KBM-7 (cell line): ENCODE data around the gene MRPS35.
A peak's percentile ranks its signal among the peaks of the same experiment; 100 is the strongest.

Experiments used
- DNase-seq: peaks from one replicate; pipeline ENCODE4 v3.0.0-alpha.2; 2015
- in situ Hi-C: fragments of 300-500 bp; cut with MboI; formaldehyde crosslinking; loops from 2 replicates; pipeline ENCODE4 v1.14.3; 2020; ENCODE audit warnings: low sequenced_read_pairs, low pct_unique_long_range_greater_than_20kb, mixed read lengths

MRPS35 gene

GRCh38 chr12:27756670-27757195 lies 46.1 kb downstream of the MRPS35 start:
- DNase-seq, result no peak
- in situ Hi-C loops, result no loop called here

- DNase-seq, result no peak
- in situ Hi-C loops, result no loop called here
Observed at GRCh38 chr12:27762757-27763156, 52.1 kb downstream of the MRPS35 start.

GRCh38 chr12:27766587-27766986 lies 56.0 kb downstream of the MRPS35 start:
- DNase-seq, result no peak
- in situ Hi-C loops, result no loop called here

- DNase-seq, result no peak
- in situ Hi-C loops, result no loop called here
Observed at GRCh38 chr12:27769142-27769673, 58.6 kb downstream of the MRPS35 start.

GRCh38 chr12:27771481-27772327 lies 61.1 kb downstream of the MRPS35 start:
- no peak for DNase-seq
- in situ Hi-C loops, result no loop called here

GRCh38 chr12:27772328-27773049 lies 61.9 kb downstream of the MRPS35 start:
- in situ Hi-C loops, result no loop called here
- no peak for DNase-seq

GRCh38 chr12:27777141-27777540 lies 66.5 kb downstream of the MRPS35 start:
- DNase-seq, result no peak
- in situ Hi-C loops, result no loop called here

- in situ Hi-C loops, result no loop called here
- no peak for DNase-seq
Observed at GRCh38 chr12:27778206-27778605, 67.6 kb downstream of the MRPS35 start.

- in situ Hi-C loops, result no loop called here
Observed at GRCh38 chr12:27779416-27779919, 68.8 kb downstream of the MRPS35 start.

GRCh38 chr12:27779920-27780611 lies 69.4 kb downstream of the MRPS35 start, which contains the start of the genes KLHL42 and MANSC4:
Gene KLHL42, plus strand, starts transcription at chr12:27780233. Its CDS starts 98 bp downstream, at chr12:27780331.
Gene MANSC4, minus strand, starts transcription at chr12:27780236. Its CDS starts 8,960 bp downstream, at chr12:27771276.
- peak; percentile 66 for DNase-seq
- in situ Hi-C loops, result no loop called here

More at GRCh38 chr12:27779416-27779919, 68.8 kb downstream of the MRPS35 start:
- DNase-seq, result peak; percentile 42

- no peak for DNase-seq
- in situ Hi-C loops, result no loop called here
Observed at GRCh38 chr12:27780612-27781408, 70.2 kb downstream of the MRPS35 start.

- no peak for DNase-seq
- in situ Hi-C loops, result no loop called here
Observed at GRCh38 chr12:27781680-27782079, 71.0 kb downstream of the MRPS35 start.

GRCh38 chr12:27782481-27782880 lies 71.8 kb downstream of the MRPS35 start:
- no peak for DNase-seq
- in situ Hi-C loops, result no loop called here

- in situ Hi-C loops, result no loop called here
- DNase-seq, result no peak
Observed at GRCh38 chr12:27785882-27786570, 75.4 kb downstream of the MRPS35 start.

- DNase-seq, result no peak
- in situ Hi-C loops, result no loop called here
Observed at GRCh38 chr12:27787559-27787958, 76.9 kb downstream of the MRPS35 start.

GRCh38 chr12:27790179-27790578 lies 79.5 kb downstream of the MRPS35 start:
- no peak for DNase-seq
- in situ Hi-C loops, result no loop called here

- in situ Hi-C loops, result no loop called here
- DNase-seq, result no peak
Observed at GRCh38 chr12:27794818-27795584, 84.4 kb downstream of the MRPS35 start.
